Central memory CD8-positive, alpha-beta T cell (primary cell): Measurements from ENCODE around the gene RMND5B.
"Not testable (repeated sequence)": the region's sequence is repeated elsewhere in the genome, so short reads cannot be mapped to it uniquely, and the experiment has no call there.

Source experiments
- ATAC-seq: fragments of 150-1000 bp; cut with Tn5 transposase; replicated peaks from 2 replicates; pipeline ENCODE4 v1.10.0; 2022; ENCODE audit warnings: mild to moderate bottlenecking, moderate FRiP score, moderate number of reproducible peaks; ENCODE audit not compliant: poor library complexity, severe bottlenecking; ENCODE audit errors: extremely low read depth
- DNase-seq, 2 donors: peaks; one replicate each; pipeline ENCODE4 v3.0.0; 2021; ENCODE audit warnings: low spot score in 2 of 2
- H3K27ac Mint-ChIP-seq: one replicate; pipeline ENCODE4 v1.8.0; 2022; ENCODE audit warnings: low read depth, mild to moderate bottlenecking, moderate library complexity, mixed read lengths
- H3K27me3 Mint-ChIP-seq: one replicate; pipeline ENCODE4 v1.8.0; 2022; ENCODE audit warnings: mixed read lengths
- H3K36me3 Mint-ChIP-seq: one replicate; pipeline ENCODE4 v1.8.0; 2022; ENCODE audit warnings: mild to moderate bottlenecking, moderate library complexity, mixed read lengths; ENCODE audit not compliant: insufficient read depth
- H3K4me1 Mint-ChIP-seq: one replicate; pipeline ENCODE4 v1.8.0; 2022; ENCODE audit warnings: mixed read lengths
- H3K4me3 Mint-ChIP-seq: one replicate; pipeline ENCODE4 v1.8.0; 2022; ENCODE audit warnings: mild to moderate bottlenecking, moderate library complexity, mixed read lengths
- H3K9me3 Mint-ChIP-seq: one replicate; pipeline ENCODE4 v1.8.0; 2022; ENCODE audit warnings: mixed read lengths

Gene RMND5B, protein sequence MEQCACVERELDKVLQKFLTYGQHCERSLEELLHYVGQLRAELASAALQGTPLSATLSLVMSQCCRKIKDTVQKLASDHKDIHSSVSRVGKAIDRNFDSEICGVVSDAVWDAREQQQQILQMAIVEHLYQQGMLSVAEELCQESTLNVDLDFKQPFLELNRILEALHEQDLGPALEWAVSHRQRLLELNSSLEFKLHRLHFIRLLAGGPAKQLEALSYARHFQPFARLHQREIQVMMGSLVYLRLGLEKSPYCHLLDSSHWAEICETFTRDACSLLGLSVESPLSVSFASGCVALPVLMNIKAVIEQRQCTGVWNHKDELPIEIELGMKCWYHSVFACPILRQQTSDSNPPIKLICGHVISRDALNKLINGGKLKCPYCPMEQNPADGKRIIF

DNA sequence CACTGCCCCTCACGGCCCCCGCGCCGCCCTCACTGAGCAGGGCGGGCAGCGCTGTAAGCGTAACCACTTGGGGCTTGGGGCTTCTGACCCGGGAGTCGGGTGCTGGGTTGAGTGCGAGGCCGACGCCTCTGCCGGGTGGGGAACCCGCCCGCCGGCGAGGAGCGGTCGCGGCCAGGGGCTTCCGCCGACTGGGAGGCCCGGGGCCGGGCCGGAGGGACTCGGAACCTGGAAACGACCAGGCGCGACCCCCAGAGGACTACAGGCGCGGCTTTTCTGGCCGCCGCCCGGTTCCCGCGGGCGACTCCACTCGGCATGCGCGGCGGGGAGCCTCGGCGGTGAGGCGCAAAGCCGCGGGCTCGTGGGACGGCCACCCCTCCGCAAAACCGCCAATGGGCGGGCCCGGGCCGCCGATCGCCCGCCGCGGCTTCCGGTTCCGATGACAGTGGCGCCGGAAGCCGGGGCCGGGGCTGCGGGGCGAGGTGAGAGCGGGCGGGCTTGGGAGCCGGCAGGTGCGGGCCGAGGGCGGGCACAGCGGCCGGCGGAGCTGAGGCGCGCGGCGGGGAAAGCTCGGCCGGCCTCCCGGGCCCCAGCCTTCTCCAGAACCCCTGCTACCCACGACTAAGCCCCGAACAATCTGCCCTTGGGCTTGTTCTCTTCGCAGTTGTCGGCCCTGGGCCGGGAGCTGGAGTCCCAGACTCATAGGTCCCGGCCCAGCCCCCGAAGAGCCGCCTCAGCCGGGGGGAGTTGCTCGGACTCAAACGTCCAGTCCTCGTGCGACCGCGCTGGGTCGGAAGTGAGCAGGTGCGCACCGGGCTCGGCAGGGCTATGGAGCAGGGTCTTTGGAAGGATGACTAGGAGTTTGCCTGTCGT is at the start of gene RMND5B:
TSS of gene RMND5B (plus strand) at position 439 of the 870 bp plus-strand sequence. CDS start 7,106 bp downstream, outside the sequence.
- H3K27me3 Mint-ChIP-seq: no peaks in the 10 kb centered on the region
- H3K9me3 Mint-ChIP-seq: no peaks in the 10 kb centered on the region
- H3K27ac Mint-ChIP-seq: peak within 1 kb of the TSS; percentile 19
- H3K4me1 Mint-ChIP-seq: peaks cover 15% of the 10 kb centered on the region
- peak within 1 kb of the TSS; percentile 68 for H3K4me3 Mint-ChIP-seq
- ATAC-seq (peak; percentile 78), DNase-seq (peak; percentile 49 to 60)
- peaks cover 13% of the 10 kb centered on the region for H3K36me3 Mint-ChIP-seq

DNA sequence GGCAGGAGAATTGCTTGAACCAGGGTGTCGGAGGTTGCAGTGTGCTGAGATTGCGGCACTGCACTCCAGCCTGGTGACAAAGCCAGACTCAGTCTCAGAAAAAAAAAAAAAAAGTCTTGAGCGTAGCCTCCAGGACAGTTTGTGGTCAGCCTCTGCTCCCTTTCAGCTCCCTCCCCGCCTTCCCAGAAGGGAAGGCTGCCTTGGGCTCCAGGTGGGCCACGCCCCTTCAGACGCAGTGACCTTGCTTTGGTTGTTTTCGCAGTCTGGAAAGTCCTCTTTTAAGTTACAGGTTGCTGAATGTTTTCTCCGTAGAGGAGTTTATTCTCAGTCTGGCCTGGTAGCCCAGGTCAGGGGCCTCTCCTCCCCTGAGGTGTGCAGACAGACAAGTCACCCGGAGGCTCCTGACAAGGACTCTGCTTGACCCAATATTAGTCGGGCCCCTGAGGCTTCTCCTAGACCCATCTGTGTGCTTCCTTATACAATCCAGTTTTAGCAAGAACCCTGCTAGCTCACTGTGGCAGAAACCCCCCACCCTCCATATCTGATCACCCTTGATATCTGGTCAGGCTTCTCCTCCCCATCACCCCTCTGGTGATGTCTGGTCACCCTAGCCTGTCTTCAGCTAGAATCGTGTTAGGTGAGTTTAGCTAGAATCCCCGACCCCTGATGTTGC is 49.1 kb upstream of the RMND5B start:
- no peak for DNase-seq
- no peak for ATAC-seq
- no peaks in the 10 kb centered on the region for H3K9me3 Mint-ChIP-seq

DNA sequence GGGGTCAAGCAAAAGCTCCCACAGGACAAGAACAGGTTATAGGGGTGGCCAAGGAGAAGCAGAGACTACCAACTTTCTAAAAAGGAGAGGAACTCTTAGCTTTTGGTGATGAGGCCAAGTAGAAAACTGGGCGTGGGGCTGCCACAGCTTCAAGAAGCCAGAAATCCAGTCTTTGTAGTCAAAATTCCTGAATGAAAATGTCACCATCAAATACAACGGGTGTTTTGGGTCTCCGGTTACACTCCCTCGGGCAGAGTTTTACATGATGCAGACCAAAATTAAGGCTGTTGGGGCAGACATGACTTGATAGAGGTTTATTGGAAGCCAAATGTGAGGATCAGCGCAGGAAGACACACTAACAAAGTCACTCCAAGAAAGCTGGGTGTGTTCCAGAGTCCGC is 46.9 kb upstream of the RMND5B start:
- Mint-ChIP-seq H3K4me1 (no peaks in the 10 kb centered on the region), H3K27me3 (peaks cover 33% of the 10 kb centered on the region), H3K27ac (no peak overlapping the region), H3K9me3 (no peaks in the 10 kb centered on the region), H3K4me3 (no peak overlapping the region), H3K36me3 (no peaks in the 10 kb centered on the region)
- ATAC-seq (no peak), DNase-seq (no peak)

More for the DNA sequence above, 49.1 kb upstream of the RMND5B start:
- Mint-ChIP-seq H3K27ac (no peak overlapping the region), H3K27me3 (peaks cover 25% of the 10 kb centered on the region), H3K4me3 (no peak overlapping the region), H3K36me3 (no peaks in the 10 kb centered on the region), H3K4me1 (no peaks in the 10 kb centered on the region)

DNA sequence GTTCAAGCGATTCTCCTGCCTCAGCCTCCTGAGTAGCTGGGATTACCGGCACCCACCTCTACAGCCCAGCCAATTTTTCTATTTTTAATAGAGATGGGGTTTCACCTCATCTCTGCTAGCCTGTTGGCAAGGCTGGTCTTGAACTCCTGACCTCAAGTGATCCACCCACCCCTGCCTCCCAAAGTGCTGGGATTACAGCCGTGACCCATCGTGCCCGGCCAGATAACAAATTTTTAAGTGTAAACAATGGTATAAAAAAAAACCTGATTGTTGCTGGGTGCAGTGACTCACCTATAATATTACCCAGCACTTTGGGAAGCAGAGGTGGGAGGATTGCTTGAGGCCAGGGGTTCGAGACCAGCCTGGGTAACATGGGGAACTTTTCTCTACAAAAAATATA is 45.5 kb upstream of the RMND5B start:
- Mint-ChIP-seq H3K4me1 (no peaks in the 10 kb centered on the region), H3K4me3 (no peak overlapping the region), H3K27ac (no peak overlapping the region), H3K27me3 (peaks cover 42% of the 10 kb centered on the region), H3K36me3 (no peaks in the 10 kb centered on the region), H3K9me3 (no peaks in the 10 kb centered on the region)
- DNase-seq: no peak
- ATAC-seq: no peak

DNA sequence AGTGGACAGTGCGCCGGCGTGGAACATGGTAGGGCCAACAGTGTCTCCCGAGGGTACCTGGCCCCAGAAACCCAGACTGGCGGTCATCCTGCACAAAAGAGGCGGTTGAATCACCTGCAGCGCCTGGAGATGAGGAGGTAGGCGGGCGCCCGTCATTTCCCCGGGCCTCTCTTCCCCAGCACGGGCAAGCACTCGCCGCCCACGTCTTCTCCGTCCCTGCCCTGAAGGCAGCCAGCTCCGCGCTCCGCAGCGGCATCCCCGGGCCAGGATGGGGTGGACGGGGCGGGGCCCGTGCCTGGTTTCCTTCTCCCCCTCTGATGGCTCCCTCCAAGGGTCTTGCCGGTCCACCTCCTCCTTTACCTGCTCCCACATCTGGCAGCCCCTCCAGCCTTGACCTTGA is 44.5 kb upstream of the RMND5B start:
- H3K27ac Mint-ChIP-seq: no peak overlapping the region
- no peak for ATAC-seq

DNA sequence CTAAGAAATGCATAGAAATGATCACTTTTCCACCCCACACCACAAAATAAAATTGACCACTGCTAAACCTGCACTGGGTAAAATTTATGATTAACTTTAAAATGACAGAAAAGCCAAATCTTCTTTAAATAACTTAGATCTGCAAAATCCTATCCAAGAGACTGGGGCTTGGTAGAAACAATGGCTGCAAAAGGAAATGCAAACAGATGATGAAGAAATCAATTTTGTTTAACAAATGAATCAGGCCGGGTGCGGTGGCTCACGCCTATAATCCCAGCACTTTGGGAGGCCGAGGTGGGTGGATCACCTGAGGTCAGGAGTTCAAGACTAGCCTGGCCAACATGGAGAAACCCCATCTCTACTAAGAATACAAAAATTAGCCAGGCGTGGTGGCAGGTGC is 43.6 kb upstream of the RMND5B start:
- not testable (repeated sequence) for H3K4me1 Mint-ChIP-seq, H3K4me3 Mint-ChIP-seq, H3K9me3 Mint-ChIP-seq, H3K36me3 Mint-ChIP-seq, H3K27ac Mint-ChIP-seq, ATAC-seq, DNase-seq
- H3K27me3 Mint-ChIP-seq: peaks cover 32% of the 10 kb centered on the region

More for the DNA sequence above, 44.5 kb upstream of the RMND5B start:
- Mint-ChIP-seq H3K36me3 (no peaks in the 10 kb centered on the region), H3K4me1 (no peaks in the 10 kb centered on the region), H3K4me3 (no peak overlapping the region), H3K27me3 (peaks cover 41% of the 10 kb centered on the region), H3K9me3 (peaks cover 2% of the 10 kb centered on the region)
- no peak for DNase-seq

DNA sequence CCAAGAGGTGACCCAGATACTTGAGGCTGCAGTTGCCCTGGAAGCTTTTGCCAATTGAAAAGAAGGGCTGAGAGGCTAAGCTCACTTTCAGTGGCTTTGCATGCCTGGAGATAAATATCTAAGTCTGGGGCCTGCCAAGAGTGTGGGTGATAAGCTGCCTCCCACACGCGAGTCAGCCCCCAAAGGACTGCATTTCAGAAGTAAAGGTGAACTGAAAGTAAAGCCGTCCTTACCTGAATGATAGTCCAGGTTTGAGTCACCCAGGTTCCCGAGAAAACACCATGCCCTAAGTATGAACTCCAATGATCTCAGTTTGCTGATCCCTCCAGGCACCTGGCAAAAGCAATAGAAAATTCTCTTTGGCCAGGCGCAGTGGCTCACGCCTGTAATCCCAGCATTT is 40.0 kb upstream of the RMND5B start:
- Mint-ChIP-seq H3K4me1 (peaks cover 7% of the 10 kb centered on the region), H3K4me3 (no peak overlapping the region), H3K27me3 (peaks cover 17% of the 10 kb centered on the region), H3K36me3 (no peaks in the 10 kb centered on the region), H3K9me3 (peaks cover 4% of the 10 kb centered on the region), H3K27ac (no peak overlapping the region)
- ATAC-seq (no peak), DNase-seq (no peak)

DNA sequence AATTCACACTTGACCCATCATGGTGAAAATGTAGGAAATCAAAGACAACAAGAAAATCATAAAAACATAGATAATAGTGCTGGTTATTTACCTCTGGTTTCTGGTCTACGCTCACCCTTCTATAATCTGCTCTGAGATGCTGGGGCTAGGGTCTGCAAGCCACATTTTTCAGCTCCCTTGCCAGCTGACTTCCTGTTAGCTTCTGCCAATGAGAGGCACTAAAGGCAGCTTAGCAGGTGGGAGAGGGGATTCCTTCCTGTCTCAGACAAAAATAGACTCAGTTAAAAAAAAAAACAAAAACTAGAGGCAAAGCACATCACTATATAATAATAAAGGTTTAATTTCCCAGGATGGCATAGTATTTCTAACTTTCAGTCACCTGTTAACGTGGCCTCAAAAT is 37.7 kb upstream of the RMND5B start:
- Mint-ChIP-seq H3K27ac (no peak overlapping the region), H3K4me1 (peaks cover 11% of the 10 kb centered on the region), H3K27me3 (peaks cover 16% of the 10 kb centered on the region), H3K4me3 (no peak overlapping the region), H3K36me3 (peaks cover 2% of the 10 kb centered on the region), H3K9me3 (peaks cover 4% of the 10 kb centered on the region)
- no peak for DNase-seq
- ATAC-seq: no peak

DNA sequence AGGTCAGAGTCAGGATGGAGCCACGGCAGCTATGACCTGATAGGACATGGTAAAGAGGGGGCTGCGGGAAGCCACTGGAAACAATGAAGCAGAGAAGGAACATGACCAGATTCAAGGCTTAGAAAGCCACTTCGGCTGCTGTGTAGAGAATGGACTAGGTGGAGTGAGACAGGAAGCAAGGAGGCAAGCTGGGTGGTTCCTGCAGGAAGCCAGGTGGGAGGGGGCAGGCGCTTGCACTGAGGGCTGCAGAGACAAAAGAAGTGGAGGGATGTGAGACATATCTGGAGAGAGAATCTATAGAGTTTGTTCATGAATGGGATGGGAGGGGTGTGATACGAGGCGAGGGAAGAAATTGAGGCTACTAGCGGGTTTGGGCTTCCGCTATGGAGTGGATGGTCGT is 36.5 kb upstream of the RMND5B start:
- Mint-ChIP-seq H3K9me3 (peaks cover 4% of the 10 kb centered on the region), H3K36me3 (peaks cover 2% of the 10 kb centered on the region), H3K27me3 (peaks cover 4% of the 10 kb centered on the region), H3K4me1 (peaks cover 11% of the 10 kb centered on the region), H3K4me3 (no peak overlapping the region), H3K27ac (no peak overlapping the region)
- ATAC-seq: no peak
- DNase-seq: no peak

DNA sequence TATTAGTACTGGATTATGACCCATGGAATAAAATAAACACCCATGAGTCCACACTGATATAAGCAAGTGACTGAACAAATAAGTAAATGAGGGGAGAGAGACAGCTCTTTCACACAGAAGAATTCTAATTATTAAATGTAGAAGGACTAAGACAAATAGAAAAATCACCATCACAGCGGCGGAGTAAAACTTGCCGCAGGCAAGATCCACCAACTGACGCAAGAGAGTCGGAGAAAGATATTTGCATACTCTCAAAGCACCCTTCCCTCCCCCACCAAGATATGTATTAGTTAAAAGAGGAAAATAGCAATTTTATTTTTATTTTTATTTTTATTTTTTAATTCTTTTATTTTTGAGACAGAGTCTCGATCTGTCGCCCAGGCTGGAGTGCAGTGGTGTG is 32.1 kb upstream of the RMND5B start:
- peaks cover 2% of the 10 kb centered on the region for H3K36me3 Mint-ChIP-seq
- H3K9me3 Mint-ChIP-seq: no peaks in the 10 kb centered on the region
- H3K27me3 Mint-ChIP-seq: no peaks in the 10 kb centered on the region
- ATAC-seq (no peak), DNase-seq (no peak)
- H3K27ac Mint-ChIP-seq: no peak overlapping the region
- no peak overlapping the region for H3K4me3 Mint-ChIP-seq
- H3K4me1 Mint-ChIP-seq: peaks cover 11% of the 10 kb centered on the region

DNA sequence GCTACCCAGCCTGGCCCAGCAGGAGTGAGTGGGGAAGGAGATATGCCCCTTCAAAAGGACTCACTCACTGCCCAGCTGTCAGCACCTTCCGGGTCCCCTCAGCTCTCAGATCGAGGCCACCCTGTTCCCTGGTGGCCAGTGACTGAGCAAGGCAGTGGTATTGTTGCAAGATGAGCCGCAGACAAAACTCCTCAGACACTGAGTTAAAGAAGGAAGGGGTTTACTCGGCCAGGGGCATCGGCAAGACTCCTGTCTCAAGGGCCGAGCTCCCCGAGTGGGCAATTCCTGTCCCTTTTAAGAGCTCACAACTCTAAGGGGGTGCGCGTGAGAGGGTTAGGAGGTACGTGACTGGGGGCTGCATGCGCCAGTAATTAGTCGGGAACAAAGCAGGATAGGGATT is 27.2 kb upstream of the RMND5B start:
- Mint-ChIP-seq H3K27me3 (no peaks in the 10 kb centered on the region), H3K4me3 (no peak overlapping the region), H3K4me1 (no peaks in the 10 kb centered on the region), H3K9me3 (no peaks in the 10 kb centered on the region), H3K36me3 (no peaks in the 10 kb centered on the region), H3K27ac (no peak overlapping the region)
- ATAC-seq (no peak), DNase-seq (no peak)

DNA sequence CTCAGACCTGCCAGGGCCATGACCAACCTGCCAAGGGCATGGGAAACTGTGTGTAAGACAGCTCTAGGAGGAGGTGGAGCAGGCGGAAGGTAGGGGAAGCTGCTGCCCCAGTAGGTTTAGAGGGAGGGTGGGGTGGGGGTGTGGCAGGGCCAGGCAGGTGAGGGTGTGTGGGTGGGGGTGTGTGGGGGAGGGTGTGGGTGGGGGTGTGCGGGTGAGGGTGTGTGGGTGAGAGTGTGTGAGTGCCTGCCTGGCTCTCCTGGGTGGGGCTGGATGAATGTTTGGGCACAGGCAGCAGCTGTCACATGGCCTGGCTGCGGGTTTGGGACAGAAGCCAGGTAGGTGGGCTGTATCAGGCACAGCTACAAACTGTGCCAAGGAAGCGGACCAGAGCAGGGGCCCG is 26.3 kb upstream of the RMND5B start:
- ATAC-seq (no peak), DNase-seq (no peak)
- Mint-ChIP-seq H3K9me3 (no peaks in the 10 kb centered on the region), H3K27ac (no peak overlapping the region), H3K27me3 (no peaks in the 10 kb centered on the region), H3K36me3 (no peaks in the 10 kb centered on the region), H3K4me1 (no peaks in the 10 kb centered on the region), H3K4me3 (no peak overlapping the region)
